Embryonic facial prominence (tissue), 1 donor: ENCODE measurements around the gene LPIN1.
"Not testable (repeated sequence)": the region's sequence is repeated elsewhere in the genome, so short reads cannot be mapped to it uniquely, and the experiment has no call there.

ENCODE experiments used
- DNase-seq: peaks from one replicate; pipeline ENCODE4 v3.0.0-alpha.2; 2016; ENCODE audit errors: extremely low spot score

The LPIN1 gene

DNA sequence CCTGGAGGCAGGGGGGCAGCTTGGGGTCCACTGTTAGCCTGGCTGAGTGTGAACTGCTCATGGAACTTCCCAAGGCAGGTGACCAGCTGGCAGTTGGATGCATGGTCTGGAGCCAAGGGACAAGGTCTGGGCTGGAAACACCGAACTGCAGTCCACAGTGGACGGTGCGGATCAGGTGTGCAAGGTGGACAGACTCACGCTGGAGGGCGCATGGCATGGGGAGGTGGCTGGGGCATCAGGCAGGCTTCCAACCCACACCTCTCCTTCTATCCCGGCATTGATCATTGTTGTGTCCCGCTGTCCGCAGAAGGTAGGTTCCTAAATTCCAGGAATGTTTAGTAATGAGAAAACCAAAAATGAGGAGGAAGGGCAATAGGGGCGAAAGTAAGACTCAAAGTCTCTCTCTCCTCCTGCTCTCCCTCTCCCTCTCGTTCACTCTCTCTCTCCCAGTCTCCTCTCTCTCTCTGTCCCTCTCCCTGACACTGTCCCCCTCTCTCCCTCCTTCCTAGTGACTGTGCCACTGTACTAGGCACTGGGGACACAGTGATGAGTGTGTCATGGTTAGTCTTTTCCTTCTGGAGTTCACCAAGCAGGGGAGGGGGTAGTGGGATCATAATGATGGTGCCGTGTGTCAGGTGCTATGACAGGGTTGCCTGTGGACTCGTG, 30.3 kb upstream of the LPIN1 start:
- no peak for DNase-seq

DNA sequence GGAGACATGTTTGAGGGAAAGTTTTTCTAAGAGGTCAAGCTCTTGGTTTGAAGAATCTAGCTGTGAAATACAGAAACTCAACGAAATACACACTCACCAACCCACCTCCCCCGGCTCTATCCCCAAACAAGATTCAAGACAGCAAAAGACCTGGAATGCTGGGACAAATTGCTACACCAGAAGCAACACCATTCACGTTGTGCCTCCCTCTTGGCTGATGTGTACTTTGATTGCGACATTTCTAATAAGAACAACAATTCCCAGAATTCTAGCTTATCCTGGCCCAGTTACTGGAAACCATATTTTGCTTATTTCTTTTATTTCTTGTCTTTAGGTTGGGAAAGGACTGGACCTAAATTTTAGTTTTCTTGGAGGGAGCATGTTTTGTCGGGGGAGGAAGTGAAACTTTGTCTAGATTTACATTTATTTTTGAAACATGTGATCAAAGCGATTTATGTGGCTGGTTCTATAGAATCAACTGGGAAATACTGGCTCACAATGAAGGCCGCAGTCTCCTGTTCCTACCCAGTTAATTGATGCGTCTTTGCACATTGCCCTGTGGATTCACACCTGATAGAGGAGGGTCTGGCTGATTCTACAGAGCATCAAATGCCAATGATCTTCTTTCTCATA, 29.6 kb upstream of the LPIN1 start:
- DNase-seq: no peak

GRCh38 chr2:11717623-11718022, 28.8 kb upstream of the LPIN1 start:
- no peak for DNase-seq

DNA sequence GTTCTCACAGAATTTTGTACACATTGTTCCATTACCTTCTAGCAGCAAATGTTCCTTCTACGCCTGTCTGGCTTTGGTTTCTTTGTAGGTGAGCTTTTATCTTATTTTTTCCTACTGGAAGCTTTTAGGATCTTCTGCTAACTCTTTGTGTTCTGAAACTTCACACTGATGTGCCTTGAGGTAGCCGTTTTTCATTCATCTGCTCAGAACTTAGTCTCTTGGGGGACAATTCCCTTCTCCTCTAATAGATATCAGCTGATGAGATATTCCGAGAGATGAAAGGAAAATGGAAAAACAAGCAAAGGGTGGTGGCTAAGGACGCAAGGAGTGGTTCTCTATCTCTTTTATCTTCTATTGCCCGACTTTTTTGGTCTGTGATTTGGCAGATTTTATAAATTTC, 27.8 kb upstream of the LPIN1 start:
- DNase-seq: no peak

- no peak for DNase-seq
Measured at GRCh38 chr2:11719230-11719977, 27.0 kb upstream of the LPIN1 start.

GRCh38 chr2:11720752-11721151, 25.7 kb upstream of the LPIN1 start:
- DNase-seq: no peak

DNA sequence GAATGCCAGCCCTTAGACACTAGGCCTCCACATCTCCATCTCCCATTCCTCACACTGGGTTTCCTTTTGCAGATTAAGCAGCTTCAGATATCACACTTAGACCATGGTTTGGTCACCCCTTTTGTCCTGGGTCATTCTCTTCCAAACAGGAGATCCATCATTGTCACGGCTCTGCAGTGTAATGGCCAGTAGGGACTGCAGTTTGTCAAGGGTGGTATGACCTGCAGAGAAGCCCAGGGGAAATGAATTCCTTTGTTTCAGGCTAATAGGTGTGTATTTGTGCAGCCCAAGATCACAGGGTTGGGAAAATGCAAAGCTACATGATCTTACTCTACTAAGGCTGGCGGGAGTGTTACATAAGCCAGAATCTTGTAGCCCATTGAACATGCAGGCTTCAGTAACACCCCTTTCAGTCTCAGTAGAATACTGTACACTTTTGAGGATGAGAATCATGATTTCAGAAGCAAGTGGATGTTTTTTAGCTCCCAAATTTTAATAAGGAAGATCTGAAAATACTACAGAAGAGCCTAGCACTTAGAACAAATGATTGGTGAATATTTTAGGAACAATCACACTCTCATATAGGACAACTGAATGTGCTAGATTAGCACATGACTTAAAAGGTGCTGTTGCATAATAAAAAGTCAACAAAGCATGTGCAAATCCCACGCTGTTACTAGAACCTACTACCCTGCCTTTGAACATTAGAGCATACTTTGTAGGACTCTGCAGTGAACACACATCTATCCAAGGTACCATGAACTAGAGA, 24.0 kb upstream of the LPIN1 start:
- DNase-seq: no peak

GRCh38 chr2:11723061-11723371, 23.4 kb upstream of the LPIN1 start:
- DNase-seq: no peak

- DNase-seq: no peak
Measured at GRCh38 chr2:11724151-11724550, 22.3 kb upstream of the LPIN1 start.

DNA sequence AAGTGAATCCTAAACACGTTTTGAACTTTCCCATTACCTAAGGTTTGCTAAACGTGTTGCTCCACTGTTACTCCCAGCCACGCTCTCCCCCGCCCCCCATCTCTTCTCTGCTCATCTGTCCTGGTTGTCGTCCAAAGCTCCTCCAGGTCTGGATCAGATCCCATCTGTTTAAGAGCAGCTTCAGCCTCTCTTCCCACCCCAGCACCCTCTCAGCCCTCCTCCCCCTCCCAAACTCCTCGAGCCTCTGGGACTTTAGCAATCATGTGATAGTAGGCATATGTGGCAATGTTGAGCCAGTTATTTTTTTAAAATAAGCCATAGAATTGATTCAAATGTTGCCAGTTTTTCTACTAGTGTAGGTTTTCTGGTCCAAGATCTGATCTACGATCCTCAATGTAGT, 20.0 kb upstream of the LPIN1 start:
- no peak for DNase-seq

DNA sequence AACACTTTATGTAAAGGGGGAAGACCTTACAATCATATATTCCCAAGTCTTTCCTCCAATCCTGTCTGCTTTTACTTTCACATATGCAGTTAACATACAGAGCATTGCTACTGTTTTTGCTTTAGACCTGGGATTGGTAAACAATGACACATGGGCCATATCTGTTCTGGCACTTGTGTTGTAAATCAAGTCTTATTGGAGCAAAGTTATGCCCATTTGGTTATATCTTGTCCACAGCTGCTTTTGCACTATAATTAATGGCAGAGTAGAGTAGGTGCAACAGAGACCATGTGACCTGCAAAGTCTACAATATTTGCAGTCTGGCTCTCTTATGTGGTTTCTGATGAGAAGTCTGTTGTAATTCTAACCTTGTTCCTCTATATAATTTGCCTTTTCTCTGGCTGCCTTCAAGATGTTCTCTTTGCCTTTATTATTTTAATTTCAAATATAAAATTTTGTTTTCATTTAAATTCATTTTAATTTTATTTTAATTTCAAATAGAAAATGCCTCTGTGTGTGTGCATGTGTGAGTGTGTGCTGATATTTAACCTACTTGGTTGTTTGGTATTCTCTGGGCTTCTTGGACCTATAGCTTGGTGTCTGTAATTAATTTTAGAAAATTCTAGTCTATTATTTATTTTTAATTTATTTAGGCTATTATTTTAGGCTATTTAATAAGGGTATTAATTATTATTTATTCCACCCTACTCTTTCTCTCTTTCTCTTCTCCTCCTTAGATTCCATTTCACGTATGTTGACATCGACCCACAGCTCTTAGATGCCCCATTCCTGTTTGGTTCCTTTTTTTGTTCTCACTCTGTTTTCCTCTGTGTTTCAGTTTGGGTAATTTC, 16.8 kb upstream of the LPIN1 start:
- DNase-seq: no peak

GRCh38 chr2:11731214-11731984, 15.0 kb upstream of the LPIN1 start:
- not testable (repeated sequence) for DNase-seq

DNA sequence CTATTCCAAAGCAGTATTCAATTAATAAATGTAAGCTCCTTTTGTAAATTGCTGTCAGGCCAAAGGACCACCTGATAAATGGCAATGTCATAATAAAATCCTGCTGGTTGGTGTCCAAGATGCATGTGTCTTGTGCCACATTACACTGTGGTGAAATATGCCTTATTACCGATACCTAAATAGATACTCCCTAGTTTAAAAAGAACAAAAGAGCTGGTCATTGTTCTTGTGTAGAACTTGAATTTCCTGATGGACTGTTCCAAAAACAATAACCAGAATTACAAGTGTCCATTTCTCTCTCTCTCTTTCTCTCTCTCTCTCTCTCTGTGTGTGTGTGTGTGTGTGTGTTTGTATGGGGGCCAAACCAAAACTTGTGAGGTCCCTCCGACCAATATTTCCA, 13.8 kb upstream of the LPIN1 start:
- no peak for DNase-seq

GRCh38 chr2:11737852-11738251, 8.6 kb upstream of the LPIN1 start:
- not testable (repeated sequence) for DNase-seq

- DNase-seq: no peak
Measured at GRCh38 chr2:11738589-11739436, 7.6 kb upstream of the LPIN1 start.

- no peak for DNase-seq
Measured at GRCh38 chr2:11740723-11741122, 5.7 kb upstream of the LPIN1 start.

- no peak for DNase-seq
Measured at GRCh38 chr2:11742317-11742701, 4.1 kb upstream of the LPIN1 start.

- DNase-seq: no peak
Measured at GRCh38 chr2:11742702-11743357, 3.6 kb upstream of the LPIN1 start.

DNA sequence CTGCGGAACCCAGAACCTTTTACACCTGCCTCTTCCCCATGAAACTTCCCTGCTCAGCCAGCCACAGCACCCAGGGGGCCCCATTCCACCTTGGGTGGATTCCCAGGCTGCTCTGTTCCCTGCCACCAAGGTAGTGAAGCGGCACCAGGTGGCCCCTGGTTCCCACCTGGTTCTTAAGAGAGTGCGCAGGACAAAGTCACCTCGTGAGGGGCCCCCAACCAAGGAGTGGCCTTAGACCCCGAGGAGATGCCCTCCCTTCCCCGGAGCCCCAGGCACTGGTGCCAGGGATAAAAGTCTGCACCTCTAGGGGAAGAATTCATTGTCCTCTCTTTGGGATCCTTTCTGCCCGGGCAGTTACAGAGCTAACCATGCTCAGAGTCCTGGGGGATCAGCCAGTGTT, 3.1 kb upstream of the LPIN1 start:
- no peak for DNase-seq
